GM19023 (cell line): ENCODE data around the gene YJU2.
"Not testable (repeated sequence)": the region's sequence is repeated elsewhere in the genome, so short reads cannot be mapped to it uniquely, and the experiment has no call there.

Source experiments
- ATAC-seq: cut with Tn5 transposase; IDR thresholded peaks from one replicate; pipeline ENCODE4 v1.9.1; 2021; ENCODE audit warnings: mild to moderate bottlenecking, moderate library complexity; ENCODE audit not compliant: unreplicated experiment

Gene YJU2

GRCh38 chr19:4227771-4228170 lies 19.1 kb upstream of the YJU2 start:
- ATAC-seq = no peak

- no peak for ATAC-seq
Measured at GRCh38 chr19:4228765-4229178, 18.1 kb upstream of the YJU2 start.

GRCh38 chr19:4229179-4229931 lies 17.5 kb upstream of the YJU2 start, which contains the start of gene EBI3:
Gene EBI3 (plus strand): TSS chr19:4229523. CDS start chr19:4229551, 28 bp downstream.
- peak; percentile 72 for ATAC-seq

GRCh38 chr19:4230237-4230636 lies 16.6 kb upstream of the YJU2 start:
- not testable (repeated sequence) for ATAC-seq

GRCh38 chr19:4231521-4231920 lies 15.4 kb upstream of the YJU2 start:
- not testable (repeated sequence) for ATAC-seq

GRCh38 chr19:4232139-4232538 lies 14.7 kb upstream of the YJU2 start:
- ATAC-seq = not testable (repeated sequence)

- ATAC-seq = no peak
Measured at GRCh38 chr19:4232614-4233281, 14.1 kb upstream of the YJU2 start.

- ATAC-seq = no peak
Measured at GRCh38 chr19:4233282-4233853, 13.5 kb upstream of the YJU2 start.

GRCh38 chr19:4234142-4234861 lies 12.6 kb upstream of the YJU2 start:
- no peak for ATAC-seq

GRCh38 chr19:4234862-4235201 lies 12.0 kb upstream of the YJU2 start:
- ATAC-seq = no peak

- not testable (repeated sequence) for ATAC-seq
Measured at GRCh38 chr19:4237510-4237909, 9.4 kb upstream of the YJU2 start.

GRCh38 chr19:4238831-4239230 lies 8.0 kb upstream of the YJU2 start:
- no peak for ATAC-seq

- no peak for ATAC-seq
Measured at GRCh38 chr19:4241824-4242430, 5.0 kb upstream of the YJU2 start.

- not testable (repeated sequence) for ATAC-seq
Measured at GRCh38 chr19:4245938-4246337, 942 bp upstream of the YJU2 start.

GRCh38 chr19:4256563-4256962 lies 9.7 kb downstream of the YJU2 start:
- ATAC-seq = no peak

- no peak for ATAC-seq
Measured at GRCh38 chr19:4257025-4257424, 10.1 kb downstream of the YJU2 start.

- no peak for ATAC-seq
Measured at GRCh38 chr19:4258181-4258580, 11.3 kb downstream of the YJU2 start.

- ATAC-seq = no peak
Measured at GRCh38 chr19:4260613-4261191, 13.8 kb downstream of the YJU2 start.

- no peak for ATAC-seq
Measured at GRCh38 chr19:4264812-4265211, 17.9 kb downstream of the YJU2 start.

- ATAC-seq = no peak
Measured at GRCh38 chr19:4266253-4267000, 19.5 kb downstream of the YJU2 start.
